GM19043 (cell line): ENCODE results near the gene ADGRE2.
"Not testable (repeated sequence)": the region's sequence is repeated elsewhere in the genome, so short reads cannot be mapped to it uniquely, and the experiment has no call there.

Experiments used
- ATAC-seq: cut with Tn5 transposase; IDR thresholded peaks from one replicate; pipeline ENCODE4 v1.9.1; 2021; ENCODE audit warnings: low read depth; ENCODE audit not compliant: unreplicated experiment

Gene ADGRE2

DNA sequence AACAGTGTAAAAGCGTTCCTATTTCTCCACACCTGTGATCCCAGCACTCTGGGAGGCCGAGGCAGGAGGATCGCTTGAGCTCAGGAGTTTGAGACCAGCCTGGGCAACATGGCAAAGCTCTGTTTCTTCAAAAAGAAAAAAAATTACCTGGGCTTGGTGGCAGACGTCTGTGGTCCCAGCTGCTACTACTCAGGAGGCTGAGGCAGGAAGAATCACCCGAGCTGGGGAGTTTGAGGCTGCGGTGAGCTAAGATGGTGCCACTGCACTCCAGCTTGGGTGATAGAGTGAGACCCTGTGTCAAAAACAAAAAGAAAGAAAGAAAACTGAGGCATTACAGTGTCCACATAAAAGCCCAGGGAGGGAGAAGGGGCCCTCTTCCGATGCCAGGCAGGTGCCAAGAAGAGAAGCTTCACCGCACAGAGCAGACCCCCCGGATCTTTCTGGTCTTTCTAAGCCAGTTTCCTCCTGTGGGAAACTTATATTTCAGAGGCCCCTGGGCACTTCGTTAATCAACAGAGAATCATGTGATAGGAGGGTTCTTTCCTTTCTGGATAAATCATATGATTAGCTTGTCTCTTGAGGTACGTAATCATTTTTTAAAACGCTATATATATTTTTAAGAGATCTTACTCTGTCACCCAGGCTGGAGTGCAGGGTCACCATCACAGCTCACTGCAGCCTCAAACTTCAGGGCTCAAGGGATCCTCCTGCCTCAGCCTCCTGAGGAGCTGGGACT is at the start of gene ADGRE2:
Gene ADGRE2 (minus strand): TSS at position 451 of the 736 bp plus-strand sequence. CDS start 1,804 bp downstream, outside the sequence.
- not testable (repeated sequence) for ATAC-seq

DNA sequence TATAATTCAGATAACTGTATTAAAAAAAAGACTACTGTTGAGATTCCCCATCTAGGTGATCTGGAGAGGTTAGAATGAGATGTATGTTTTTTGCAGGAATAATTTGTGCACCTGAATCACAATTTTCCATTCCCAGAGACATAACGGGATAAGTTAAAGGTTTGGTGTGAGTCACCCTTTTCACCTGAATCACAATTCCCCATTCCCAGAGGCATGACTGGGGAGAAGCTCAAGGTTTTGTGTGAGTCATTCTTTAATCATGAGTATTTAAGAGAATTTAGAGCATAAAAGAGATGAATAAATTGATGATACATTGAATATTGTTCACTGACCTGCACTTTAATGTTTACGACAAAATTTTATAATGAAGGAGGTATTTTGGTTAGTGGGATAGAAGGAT is 47.6 kb upstream of the ADGRE2 start:
- ATAC-seq = no peak

- ATAC-seq = no peak
These were observed 43.6 kb upstream of the ADGRE2 start for GRCh38 chr19:14821937-14822336.

DNA sequence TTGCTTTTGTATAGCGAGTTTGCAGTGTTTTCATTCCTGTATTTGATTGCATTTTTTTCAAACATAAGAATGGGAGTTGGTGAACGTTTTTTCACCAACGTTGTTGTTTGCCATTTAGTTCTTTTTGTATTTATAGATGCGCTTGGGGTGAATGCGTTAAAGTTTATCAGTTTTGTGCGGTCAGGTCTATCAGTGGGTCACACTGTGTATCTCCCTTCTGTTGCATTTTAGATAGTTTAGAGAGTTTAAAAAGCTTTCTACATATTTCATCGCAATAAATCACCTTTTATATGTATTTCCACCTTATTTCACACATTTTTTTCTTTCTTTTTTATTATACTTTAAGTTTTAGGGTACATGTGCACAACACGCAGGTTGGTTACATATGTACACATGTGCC is 40.2 kb upstream of the ADGRE2 start:
- no peak for ATAC-seq

GRCh38 chr19:14817052-14817451 is 38.7 kb upstream of the ADGRE2 start:
- ATAC-seq = no peak

DNA sequence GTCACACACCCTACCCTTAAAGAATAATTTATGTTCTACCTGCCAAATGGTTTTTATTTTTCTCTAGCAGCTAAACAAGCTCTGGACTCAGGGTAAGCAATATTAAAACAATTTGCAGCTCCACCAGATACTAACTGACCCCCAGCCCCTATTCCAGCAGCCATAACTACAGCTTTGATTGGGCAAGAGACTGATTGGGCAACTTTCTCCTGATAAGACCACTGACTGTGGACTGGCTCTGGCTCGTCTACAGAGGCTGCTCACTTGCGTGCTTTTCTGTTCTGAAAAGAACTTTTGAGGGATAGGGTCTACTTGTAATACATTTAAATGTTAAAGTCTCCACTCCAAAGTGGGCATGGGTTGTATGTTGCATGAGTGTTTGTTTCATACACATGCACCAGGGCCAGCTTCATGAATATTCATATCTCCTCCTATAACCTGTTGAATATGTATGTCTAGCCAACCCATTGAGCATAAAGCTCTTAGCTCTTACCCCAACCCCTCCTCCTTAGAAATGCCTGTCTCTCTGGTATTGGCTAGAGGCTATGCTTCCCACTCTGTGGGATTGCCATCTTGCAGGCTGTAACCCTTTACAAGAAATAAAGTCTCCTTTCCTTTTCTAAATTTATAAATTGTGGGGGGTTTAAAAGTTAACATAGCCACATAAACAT is 36.8 kb upstream of the ADGRE2 start:
- ATAC-seq = no peak

DNA sequence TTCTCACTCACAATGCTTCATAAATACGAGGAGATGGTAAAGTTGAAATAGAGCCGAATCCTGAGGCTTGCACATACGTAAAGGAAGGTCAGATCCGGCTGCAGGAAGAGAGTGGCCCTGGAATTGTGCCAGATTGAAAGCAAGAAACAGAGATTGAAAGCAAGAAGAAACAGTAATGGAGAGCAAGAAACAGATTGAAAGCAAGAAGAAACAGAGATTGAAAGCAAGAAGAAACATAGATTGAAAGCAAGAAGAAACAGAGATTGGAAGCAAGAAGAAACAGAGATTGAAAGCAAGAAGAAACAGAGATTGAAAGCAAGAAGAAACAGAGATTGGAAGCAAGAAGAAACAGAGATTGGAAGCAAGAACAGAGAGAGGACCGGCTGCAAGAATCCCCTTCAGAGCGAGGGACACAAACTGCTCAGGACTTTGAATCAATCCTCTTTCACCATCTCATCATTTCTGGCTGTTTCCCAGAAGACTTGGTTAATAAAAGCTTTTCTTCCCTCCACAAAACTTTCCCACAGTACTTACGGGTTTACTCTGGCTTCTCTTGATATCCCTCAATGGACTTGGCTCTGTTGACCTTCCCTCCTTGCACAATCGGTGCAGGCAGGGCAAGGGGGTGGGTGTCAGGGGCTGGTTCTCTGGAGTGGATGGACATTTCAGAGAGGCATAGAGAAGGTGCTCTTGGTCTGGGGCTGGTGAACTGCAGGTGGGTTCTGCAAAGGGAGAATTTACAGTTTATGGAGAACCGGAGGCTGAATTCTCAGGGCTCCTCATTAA is 31.1 kb upstream of the ADGRE2 start:
- no peak for ATAC-seq

- ATAC-seq = no peak
These were observed 26.4 kb upstream of the ADGRE2 start for GRCh38 chr19:14804765-14805164.

- ATAC-seq = no peak
These were observed 20.4 kb upstream of the ADGRE2 start for GRCh38 chr19:14798760-14799159.

GRCh38 chr19:14796021-14796420 is 17.7 kb upstream of the ADGRE2 start:
- no peak for ATAC-seq

- ATAC-seq = no peak
These were observed 16.8 kb upstream of the ADGRE2 start for GRCh38 chr19:14795078-14795721.

GRCh38 chr19:14792250-14792649 is 13.9 kb upstream of the ADGRE2 start:
- ATAC-seq = not testable (repeated sequence)

DNA sequence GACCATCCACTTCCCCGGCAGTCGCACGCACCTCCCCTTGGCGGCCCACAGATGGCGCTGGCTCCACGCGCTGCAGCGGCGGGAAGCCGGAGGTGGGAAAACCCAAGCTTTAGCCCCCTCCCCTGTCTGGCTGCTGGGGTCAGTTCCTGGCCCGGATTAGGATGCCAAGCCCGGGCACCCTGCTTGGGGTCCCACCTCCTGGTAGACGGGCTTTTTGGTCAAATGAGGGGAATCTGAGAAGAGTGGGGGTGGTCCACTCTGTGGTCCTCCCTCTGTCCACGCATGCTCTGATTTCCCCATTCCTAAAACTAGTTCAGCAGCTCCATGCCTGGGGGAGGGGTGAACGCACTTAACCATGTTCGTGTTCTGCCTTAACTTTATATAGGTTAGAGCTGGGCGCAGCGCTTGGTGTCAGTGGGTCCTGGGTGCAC is 8.1 kb upstream of the ADGRE2 start:
- no peak for ATAC-seq

DNA sequence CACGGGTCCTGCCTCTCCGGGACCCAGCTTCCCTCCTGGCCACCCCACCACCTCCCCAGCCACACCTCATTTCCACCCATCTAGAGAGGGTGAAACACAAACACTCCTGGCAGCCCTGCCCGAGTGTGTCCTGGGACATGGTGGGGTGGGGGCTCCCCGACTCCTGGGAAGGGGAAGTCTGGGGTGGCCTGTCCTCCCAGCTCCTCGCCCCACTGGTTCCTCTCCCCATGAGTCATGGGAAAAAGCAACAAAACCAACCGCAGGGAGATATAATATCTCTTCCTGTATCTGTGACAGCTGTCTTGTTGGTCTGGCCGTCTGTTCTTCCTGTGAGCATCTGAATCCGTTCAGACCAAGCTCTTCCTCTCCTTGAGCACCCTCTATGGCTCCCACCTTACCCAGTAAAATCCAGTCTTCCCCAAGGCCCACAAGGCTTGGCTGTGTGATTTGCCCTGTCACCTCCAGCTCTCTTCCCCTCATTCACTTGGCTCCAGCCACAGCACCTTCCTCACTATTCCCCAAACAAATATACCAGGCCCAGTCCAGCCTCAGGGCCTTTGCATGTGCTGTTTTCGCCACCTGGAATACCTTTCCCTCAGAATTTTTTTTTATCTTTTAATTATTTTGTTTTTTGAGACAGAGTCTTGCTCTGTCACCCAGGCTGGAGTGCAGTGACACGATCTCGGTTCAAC is 6.9 kb upstream of the ADGRE2 start:
- peak; percentile 42 for ATAC-seq

DNA sequence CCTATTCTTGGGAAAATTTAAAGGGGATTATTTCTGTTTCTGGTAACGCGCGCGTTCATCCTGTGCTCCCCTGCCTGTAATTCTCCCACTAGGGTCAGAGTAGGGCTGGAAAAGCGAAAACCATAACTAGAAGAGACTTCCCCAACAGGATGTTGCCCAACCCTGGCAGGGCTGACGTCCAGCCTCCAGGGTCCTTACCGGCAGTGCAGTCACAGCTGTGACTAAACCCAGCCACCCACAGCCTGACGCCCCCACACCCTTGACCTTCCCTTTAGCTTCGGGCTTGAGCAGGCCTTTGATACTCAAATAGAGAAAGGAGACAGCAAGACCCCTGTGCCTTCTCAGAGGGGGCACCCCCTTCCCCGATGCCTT is 6.4 kb upstream of the ADGRE2 start:
- peak; percentile 52 for ATAC-seq

GRCh38 chr19:14783410-14783998 is 5.1 kb upstream of the ADGRE2 start:
- not testable (repeated sequence) for ATAC-seq

DNA sequence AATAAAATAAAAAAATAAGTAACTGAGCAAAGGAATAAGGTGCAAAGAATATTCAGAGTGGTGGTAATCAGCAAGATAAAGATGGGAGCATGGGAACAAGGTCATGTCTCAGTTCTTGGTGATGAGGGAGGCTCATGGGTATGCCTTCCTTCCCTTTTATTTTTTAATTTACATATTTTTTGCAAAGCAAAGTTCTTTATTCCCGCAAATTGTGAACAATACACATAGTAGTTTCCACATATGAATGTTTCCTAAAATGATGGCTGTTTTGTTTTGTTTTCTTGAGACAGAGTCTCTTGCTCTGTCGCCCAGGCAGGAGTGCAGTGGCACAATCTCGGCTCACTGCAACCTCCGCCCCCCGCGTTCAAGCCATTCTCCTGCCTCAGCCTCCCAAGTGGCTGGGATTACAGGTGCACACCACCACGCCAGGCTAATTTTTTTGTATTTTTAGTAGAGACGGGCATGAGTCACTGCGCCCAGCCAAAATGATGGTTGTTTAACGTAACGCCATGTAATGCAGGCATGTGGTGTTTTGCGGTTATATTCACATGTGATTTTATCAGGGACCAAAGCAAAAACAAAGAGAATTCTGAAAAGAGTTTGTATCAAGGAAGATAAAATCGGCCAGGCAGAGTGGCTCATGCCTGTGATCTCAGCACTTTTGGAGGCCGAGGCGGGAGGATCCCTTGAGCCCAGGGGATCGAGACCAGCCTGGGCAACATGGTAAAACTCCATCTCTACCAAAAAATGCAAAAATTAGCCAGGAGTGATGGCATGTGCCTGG is 4.5 kb upstream of the ADGRE2 start:
- no peak for ATAC-seq

DNA sequence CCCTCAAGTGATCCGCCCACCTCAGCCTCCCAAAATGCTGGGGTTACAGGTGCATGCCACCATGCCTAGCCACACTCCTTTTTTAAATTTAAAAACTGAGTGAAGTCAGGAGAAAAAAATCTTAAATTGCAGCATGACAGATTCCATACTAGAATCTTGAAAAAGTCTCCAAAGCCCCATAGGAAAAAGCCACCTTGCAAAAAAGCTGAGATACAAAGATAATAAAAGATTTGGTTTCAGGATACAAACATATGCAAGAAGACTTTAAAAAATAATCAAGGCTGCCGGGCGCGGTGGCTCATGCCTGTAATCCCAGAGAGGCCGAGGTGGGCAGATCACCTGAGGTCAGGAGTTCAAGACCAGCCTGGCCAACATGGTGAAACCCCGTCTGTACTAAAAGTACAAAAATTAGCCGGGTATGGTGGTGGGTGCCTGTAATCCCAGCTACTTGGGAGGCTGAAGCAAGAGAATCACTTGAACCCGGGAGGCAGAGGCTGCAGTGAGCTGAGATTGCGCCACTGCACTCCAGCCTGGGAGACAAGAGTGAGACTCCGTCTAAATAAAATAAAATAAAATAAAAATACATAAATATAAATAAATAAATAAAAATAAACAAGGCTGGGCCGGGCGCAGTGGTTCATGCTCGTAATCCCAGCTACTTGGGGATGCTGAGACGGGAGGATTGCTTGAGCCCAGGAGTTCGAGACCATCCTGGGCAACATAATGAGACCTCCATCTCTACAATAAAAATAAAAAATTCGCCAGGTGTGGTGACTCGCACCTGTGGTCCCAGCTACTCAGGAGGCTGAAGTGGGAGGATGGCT is 3.6 kb upstream of the ADGRE2 start:
- ATAC-seq = not testable (repeated sequence)
